PC-3 (cell line): ENCODE data around the gene ABCB10. TPM values are rescaled to one million over a fixed set of nuclear protein-coding genes. Genes with fewer than 3 reads are reported as not detected.

Experiments used
- ATAC-seq: fragments of 200-7000 bp; cut with Tn5 transposase; 2 replicates; pipeline ENCODE4 v1.9.1; 2020; ENCODE audit warnings: mild to moderate bottlenecking, moderate library complexity
- BruUV-seq: library from RNA; stranded (reverse); fragments of 400-500 nt; replicated peaks from 2 replicates; lab custom pipeline; 2021; lab: Mats Ljungman, UMichigan
- CTCF ChIA-PET: fragments of 300-600 bp; sonication (Branson Sonifier 250); formaldehyde crosslinking; loops from one replicate; lab custom pipeline; 2022; ENCODE audit warnings: antibody characterized with exemption; lab: Charles Lee
- POLR2A ChIA-PET: fragments of 300-600 bp; sonication (Branson Sonifier 250); formaldehyde crosslinking; loops from one replicate; lab custom pipeline; 2022; ENCODE audit warnings: antibody characterized with exemption; ENCODE audit not compliant: unreplicated experiment; lab: Charles Lee
- DNase-seq: peaks from one replicate; pipeline ENCODE4 v3.0.0-alpha.2; 2015
- H2AFZ ChIP-seq: fragments of 300-600 bp; sonication (generic); 2 replicates; pipeline ENCODE4 v1.6.0; 2016; ENCODE audit warnings: antibody characterized with exemption, low read length
- H3F3A ChIP-seq: fragments of 300-600 bp; sonication (generic); one replicate; pipeline ENCODE4 v1.6.0; 2017; ENCODE audit warnings: antibody characterized with exemption, low read length, control low read depth, mild to moderate bottlenecking; ENCODE audit not compliant: unreplicated experiment
- H3K27ac ChIP-seq: fragments of 300-600 bp; sonication (generic); 2 replicates; pipeline ENCODE4 v1.5.1; 2016; ENCODE audit warnings: mild to moderate bottlenecking, low read length
- H3K27me3 ChIP-seq: fragments of 300-600 bp; sonication (generic); 2 replicates; pipeline ENCODE4 v1.6.1; 2016; ENCODE audit warnings: low read length, mixed read lengths
- H3K36me3 ChIP-seq: fragments of 300-600 bp; sonication (generic); 2 replicates; pipeline ENCODE4 v1.6.1; 2016; ENCODE audit warnings: low read depth, mixed run types, low read length, mixed read lengths
- H3K4me1 ChIP-seq: fragments of 300-600 bp; sonication (generic); 2 replicates; pipeline ENCODE4 v1.5.1; 2016; ENCODE audit warnings: low read length; ENCODE audit not compliant: insufficient read depth
- H3K4me2 ChIP-seq: fragments of 300-600 bp; sonication (generic); 2 replicates; pipeline ENCODE4 v1.6.0; 2016; ENCODE audit warnings: low read length
- H3K4me3 ChIP-seq: fragments of 300-600 bp; sonication (generic); 2 replicates; pipeline ENCODE4 v1.5.1; 2016; ENCODE audit warnings: mild to moderate bottlenecking, low read length, mixed read lengths
- H3K79me2 ChIP-seq: fragments of 300-600 bp; sonication (generic); 2 replicates; pipeline ENCODE4 v1.6.1; 2017; ENCODE audit warnings: low read length, mixed read lengths
- H3K9ac ChIP-seq: fragments of 300-600 bp; sonication (generic); 2 replicates; pipeline ENCODE4 v1.6.0; 2016; ENCODE audit warnings: mild to moderate bottlenecking, low read length
- H3K9me2 ChIP-seq: fragments of 300-600 bp; sonication (generic); replicated peaks from 2 replicates; pipeline ENCODE4 v1.6.1; 2016; ENCODE audit warnings: mixed run types, low read length, mixed read lengths
- H3K9me3 ChIP-seq: fragments of 300-600 bp; sonication (generic); 2 replicates; pipeline ENCODE4 v1.6.1; 2016; ENCODE audit warnings: low read length, mixed read lengths
- H4K20me1 ChIP-seq: fragments of 300-600 bp; sonication (generic); 2 replicates; pipeline ENCODE4 v1.6.1; 2016; ENCODE audit warnings: low read length, mixed read lengths
- EZH2 ChIP-seq: fragments of 300-600 bp; sonication (generic); IDR thresholded peaks from one replicate; pipeline ENCODE4 v1.6.1; 2017; ENCODE audit warnings: antibody characterized with exemption, mild to moderate bottlenecking, low read length; ENCODE audit not compliant: unreplicated experiment
- EZH2phosphoT487 ChIP-seq: fragments of 300-600 bp; sonication (generic); IDR thresholded peaks from 2 replicates; pipeline ENCODE4 v1.6.1; 2018; ENCODE audit warnings: mild to moderate bottlenecking, antibody characterized with exemption, low read length, borderline replicate concordance
- intact Hi-C: fragments of 100-400 bp; cut with micrococcal nuclease; formaldehyde crosslinking; loops from 2 replicates; pipeline ENCODE4 v1.9.0; 2023
- total RNA-seq: library from RNA; depleted of rRNA; stranded (reverse); fragments of >200 nt; gene quantifications from 2 replicates; pipeline ENCODE4 v1.2.3, GENCODE V29; 2014
- TF ChIP-seq, protein P1 (sequence below): fragments of 300-600 bp; sonication (generic); conservative IDR thresholded peaks from 2 replicates; pipeline ENCODE4 v1.5.1; 2017; ENCODE audit warnings: antibody characterized with exemption, low read depth, mild to moderate bottlenecking, low read length

Gene ABCB10
- total RNA-seq, 1 experiment from 2014 or later = 30.4 TPM

DNA sequence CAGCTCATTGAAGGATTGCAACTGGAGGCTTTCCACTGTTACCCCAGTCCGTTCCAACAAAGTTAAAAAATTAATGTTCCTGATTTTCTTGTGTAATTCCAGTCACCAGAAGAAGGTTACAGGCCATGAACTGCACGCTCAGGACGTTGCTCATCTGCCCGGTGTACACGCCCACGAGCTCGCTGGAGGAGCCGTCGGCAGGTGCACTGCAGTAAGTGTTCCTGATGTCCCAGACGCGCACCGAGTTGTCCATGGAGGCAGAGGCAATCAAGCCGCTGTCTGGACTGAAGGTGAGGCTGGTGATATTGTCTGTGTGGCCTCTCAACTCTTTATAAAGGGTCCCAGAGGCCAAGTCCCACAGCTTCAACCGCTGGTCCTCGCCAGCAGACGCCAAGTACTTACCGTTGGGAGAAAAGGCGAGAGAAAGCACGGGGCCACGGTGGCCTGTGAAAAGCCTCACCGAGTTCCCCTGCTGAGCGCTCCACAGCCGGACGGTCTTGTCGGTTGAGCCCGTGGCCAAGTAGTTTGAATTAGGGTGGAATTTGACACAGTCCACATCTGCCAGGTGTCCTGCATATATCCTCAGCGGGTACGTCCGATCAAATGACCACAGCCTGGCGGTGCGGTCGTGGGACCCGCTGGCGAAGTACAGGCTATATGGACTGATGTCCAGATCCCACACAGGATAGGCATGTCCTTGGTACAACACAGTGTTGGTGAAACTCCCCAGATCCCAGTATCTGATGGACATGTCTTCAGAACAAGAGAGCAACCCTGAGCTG lies 35.9 kb upstream of the ABCB10 start:
- no peaks in the 10 kb centered on the region for H3F3A ChIP-seq
- ATAC-seq = no peak
- no peaks in the 10 kb centered on the region for H3K9me3 ChIP-seq
- H4K20me1 ChIP-seq = peaks cover 6% of the 10 kb centered on the region; the same call in 1 of the 2 replicates
- no peak overlapping the region for H3K27ac ChIP-seq
- H3K4me2 ChIP-seq = no peak overlapping the region
- ChIA-PET CTCF (no interaction called here), POLR2A (no interaction called here)
- intact Hi-C loops = no loop called here
- H3K9me2 ChIP-seq = no peaks in the 10 kb centered on the region
- TF ChIP-seq, protein P1, sequence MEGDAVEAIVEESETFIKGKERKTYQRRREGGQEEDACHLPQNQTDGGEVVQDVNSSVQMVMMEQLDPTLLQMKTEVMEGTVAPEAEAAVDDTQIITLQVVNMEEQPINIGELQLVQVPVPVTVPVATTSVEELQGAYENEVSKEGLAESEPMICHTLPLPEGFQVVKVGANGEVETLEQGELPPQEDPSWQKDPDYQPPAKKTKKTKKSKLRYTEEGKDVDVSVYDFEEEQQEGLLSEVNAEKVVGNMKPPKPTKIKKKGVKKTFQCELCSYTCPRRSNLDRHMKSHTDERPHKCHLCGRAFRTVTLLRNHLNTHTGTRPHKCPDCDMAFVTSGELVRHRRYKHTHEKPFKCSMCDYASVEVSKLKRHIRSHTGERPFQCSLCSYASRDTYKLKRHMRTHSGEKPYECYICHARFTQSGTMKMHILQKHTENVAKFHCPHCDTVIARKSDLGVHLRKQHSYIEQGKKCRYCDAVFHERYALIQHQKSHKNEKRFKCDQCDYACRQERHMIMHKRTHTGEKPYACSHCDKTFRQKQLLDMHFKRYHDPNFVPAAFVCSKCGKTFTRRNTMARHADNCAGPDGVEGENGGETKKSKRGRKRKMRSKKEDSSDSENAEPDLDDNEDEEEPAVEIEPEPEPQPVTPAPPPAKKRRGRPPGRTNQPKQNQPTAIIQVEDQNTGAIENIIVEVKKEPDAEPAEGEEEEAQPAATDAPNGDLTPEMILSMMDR = no peak
- TF ChIP-seq EZH2phosphoT487 = no peak
- TF ChIP-seq EZH2 = no peak
- H3K9ac ChIP-seq = no peak overlapping the region
- no peak for DNase-seq
- H2AFZ ChIP-seq = no peak overlapping the region
- no peak overlapping the region for H3K4me3 ChIP-seq
- H3K4me1 ChIP-seq = no peaks in the 10 kb centered on the region
- peaks cover 17% of the 10 kb centered on the region for H3K36me3 ChIP-seq
- peaks cover 5% of the 10 kb centered on the region for H3K79me2 ChIP-seq
- no peaks in the 10 kb centered on the region for H3K27me3 ChIP-seq
- BruUV-seq = no TSS peak

DNA sequence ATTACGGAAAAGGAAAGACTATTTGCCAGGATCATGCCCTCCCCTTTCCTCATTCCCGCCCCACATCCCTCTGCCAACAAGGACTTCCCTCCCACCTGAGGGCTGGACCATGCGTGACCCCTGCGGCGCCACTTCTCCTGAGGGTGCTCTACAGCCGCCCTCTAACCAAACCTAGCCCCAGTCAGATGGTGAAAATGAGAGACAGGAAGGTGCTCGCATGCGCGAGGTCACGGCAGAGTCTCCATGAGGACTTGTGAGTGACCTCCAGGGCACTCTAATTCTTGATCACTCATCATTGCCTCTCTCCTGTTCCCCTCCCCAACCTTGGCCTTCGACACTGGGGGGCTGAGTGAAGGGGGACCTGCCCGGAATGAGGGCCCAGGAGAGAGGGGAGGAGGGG lies 35.3 kb upstream of the ABCB10 start:
- H3K27me3 ChIP-seq = no peaks in the 10 kb centered on the region
- no peak overlapping the region for H2AFZ ChIP-seq
- H3F3A ChIP-seq = no peaks in the 10 kb centered on the region
- ATAC-seq (no peak), DNase-seq (no peak)
- H3K9me3 ChIP-seq = no peaks in the 10 kb centered on the region
- H3K36me3 ChIP-seq = peaks cover 15% of the 10 kb centered on the region
- no peaks in the 10 kb centered on the region for H3K9me2 ChIP-seq
- no peak overlapping the region for H3K4me3 ChIP-seq
- no peak overlapping the region for H3K4me2 ChIP-seq
- intact Hi-C loops = no loop called here
- peaks cover 3% of the 10 kb centered on the region; the same call in 1 of the 2 replicates for H3K79me2 ChIP-seq
- no peak overlapping the region for H3K9ac ChIP-seq
- CTCF ChIA-PET = no interaction called here
- no TSS peak for BruUV-seq
- 0 out of 2 replicates have a peak, but pooled peaks cover 5% of the 10 kb centered on the region for H4K20me1 ChIP-seq
- H3K4me1 ChIP-seq = no peaks in the 10 kb centered on the region
- no peak for TF ChIP-seq EZH2
- no peak for TF ChIP-seq EZH2phosphoT487
- TF ChIP-seq, protein P1 = no peak
- POLR2A ChIA-PET = no interaction called here
- no peak overlapping the region for H3K27ac ChIP-seq

DNA sequence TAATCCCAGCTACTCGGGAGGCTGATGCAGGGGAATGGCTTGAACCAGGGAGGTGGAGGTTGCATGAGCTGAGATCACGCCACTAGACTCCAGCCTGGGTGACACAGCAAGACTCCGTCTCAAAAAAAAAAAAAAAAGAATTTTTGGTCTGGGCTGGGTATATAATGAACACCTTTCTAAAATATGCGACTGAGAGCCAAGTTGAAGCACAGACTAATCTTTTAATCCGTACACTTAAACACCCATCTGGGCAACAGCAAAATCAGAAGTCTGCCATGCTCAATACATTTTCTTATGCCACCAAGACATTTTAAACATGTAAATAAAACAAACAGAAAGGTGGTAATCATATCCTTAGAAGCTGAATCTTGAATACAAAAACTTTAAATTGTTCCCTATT lies 31.6 kb upstream of the ABCB10 start:
- BruUV-seq = no TSS peak
- Histone ChIP-seq H3F3A (no peaks in the 10 kb centered on the region), H3K27me3 (no peaks in the 10 kb centered on the region), H2AFZ (no peak overlapping the region), H3K9ac (no peak overlapping the region), H4K20me1 (no peaks in the 10 kb centered on the region), H3K4me1 (no peaks in the 10 kb centered on the region), H3K36me3 (peaks cover 11% of the 10 kb centered on the region), H3K4me3 (no peak overlapping the region), H3K9me3 (no peaks in the 10 kb centered on the region), H3K4me2 (no peak overlapping the region), H3K79me2 (no peaks in the 10 kb centered on the region), H3K27ac (no peak overlapping the region), H3K9me2 (no peaks in the 10 kb centered on the region)
- ATAC-seq = no peak
- POLR2A ChIA-PET = no interaction called here
- intact Hi-C loops = no loop called here
- DNase-seq = no peak
- CTCF ChIA-PET = no interaction called here
- TF ChIP-seq, protein P1 = no peak
- TF ChIP-seq EZH2 (no peak), EZH2phosphoT487 (no peak)
